ENCODE data around the gene FARSA.

FARSA gene

DNA sequence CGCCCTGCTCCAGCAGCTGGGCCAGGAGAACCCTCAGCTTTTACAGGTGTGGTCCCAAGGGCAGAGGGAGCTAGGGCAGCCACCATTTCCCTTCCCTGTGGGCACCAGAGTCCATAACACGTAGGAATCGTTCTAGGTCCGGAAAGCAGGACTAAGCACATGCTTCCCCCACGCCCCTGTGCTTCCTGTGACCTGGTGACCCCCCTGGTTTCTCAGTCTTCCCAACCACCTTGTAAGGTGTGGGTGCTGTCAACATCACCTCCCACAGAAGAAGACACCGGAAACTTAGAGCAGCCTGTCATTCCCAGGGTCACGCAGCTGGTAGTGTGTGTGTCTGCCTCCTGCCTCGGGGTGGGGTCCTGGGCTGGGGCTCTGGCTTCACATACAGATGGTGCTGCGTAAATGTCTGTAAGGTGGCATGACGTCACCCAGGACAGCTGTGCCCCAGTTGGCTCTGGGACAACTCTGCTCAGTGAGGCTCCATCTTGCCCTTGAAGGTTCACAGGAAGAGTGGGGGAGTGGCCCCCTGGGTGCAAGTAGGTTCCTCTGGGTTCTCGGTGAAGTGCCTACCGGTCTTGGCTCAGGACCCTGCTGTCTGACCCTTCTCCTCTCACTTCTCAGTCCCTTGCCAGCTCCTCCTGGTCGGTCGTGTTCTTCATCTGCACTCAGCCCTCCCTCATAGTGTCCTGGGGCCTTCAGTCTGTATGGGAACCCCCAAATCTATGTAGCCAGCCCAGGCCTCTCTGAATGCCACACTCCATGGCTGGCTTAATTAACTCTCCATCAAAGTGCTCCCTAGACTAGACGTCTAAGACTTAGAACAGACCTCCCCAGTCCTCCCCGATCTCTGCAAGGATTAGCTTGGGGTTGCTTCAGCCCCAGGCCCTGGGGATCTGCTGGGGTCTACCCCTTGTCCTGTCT lies 16.1 kb upstream of the FARSA start:
- H3K4me1 ChIP-seq (ENCODE audit: control insufficient read depth in 2 of 2, insufficient read depth in 1 of 2, low read depth in 1 of 2, low read length in 2 of 2), result peaks cover 0 to 6% of the 10 kb centered on the region in 2 donors

DNA sequence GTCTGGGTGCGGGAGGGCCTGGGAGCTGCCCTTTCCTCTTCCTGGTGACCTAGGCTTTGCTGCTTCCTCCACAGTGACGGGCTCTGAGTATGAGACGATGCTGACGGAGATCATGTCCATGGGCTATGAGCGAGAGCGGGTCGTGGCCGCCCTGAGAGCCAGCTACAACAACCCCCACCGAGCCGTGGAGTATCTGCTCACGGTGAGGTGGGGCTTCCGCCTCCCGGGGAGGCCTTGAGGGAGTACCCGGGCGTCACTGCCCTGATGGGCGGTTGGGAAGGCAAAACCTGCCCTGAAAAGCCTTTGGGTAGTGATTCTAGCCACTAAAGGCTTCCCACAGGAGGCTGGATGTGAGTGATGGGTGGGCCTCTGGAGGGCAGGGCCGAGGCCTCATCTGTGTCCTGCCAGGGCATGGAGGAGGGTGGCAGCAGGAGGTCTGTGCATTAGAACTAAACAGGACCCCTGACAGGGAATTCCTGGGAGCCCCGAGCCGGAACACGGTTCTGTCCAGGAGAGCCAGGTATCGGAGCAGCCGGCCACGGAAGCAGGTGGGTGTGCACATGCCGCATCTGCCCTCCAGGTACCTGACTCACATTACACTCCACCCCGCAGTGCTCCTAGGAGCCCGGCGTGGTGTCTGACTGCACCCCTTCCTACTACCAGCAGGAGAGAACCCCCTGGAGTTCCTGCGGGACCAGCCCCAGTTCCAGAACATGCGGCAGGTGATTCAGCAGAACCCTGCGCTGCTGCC lies 15.3 kb upstream of the FARSA start:
- H2BK15ac ChIP-seq (ENCODE audit: low read length), result no peak overlapping the region
- no peak overlapping the region for H4K8ac ChIP-seq (ENCODE audit: low read depth, low read length)
- no peak overlapping the region for H2BK120ac ChIP-seq (ENCODE audit: low read depth, low read length)
- peaks cover 0 to 6% of the 10 kb centered on the region in 2 donors for H3K4me1 ChIP-seq (ENCODE audit: control insufficient read depth in 2 of 2, insufficient read depth in 1 of 2, low read depth in 1 of 2, low read length in 2 of 2)
- peaks cover 51 to 87% of the 10 kb centered on the region in 2 donors for H3K36me3 ChIP-seq (replicated peaks in 1 of 2; ENCODE audit: control insufficient read depth in 2 of 2, insufficient read depth in 2 of 2, low read length in 2 of 2)
- H3K4me2 ChIP-seq (ENCODE audit: insufficient read depth, low read length, poor library complexity, severe bottlenecking), result no peak overlapping the region
- H2BK5ac ChIP-seq (ENCODE audit: low read length), result no peak overlapping the region
- H3K4ac ChIP-seq (ENCODE audit: low read length), result no peak overlapping the region
- H3K79me1 ChIP-seq (ENCODE audit: low read depth, low read length), result peaks cover 5% of the 10 kb centered on the region
- whole genome bisulfite sequencing, 2 donors (ENCODE audit: extremely low coverage in 2 of 2, insufficient read length in 2 of 2, insufficient replicate concordance in 1 of 2), result no CpG with 5 or more reads among the region's 30 CpGs
- no peaks in the 10 kb centered on the region for H3K27me3 ChIP-seq (ENCODE audit: control insufficient read depth in 3 of 3, insufficient read depth in 3 of 3, low read depth in 1 of 3, low read length in 3 of 3)
- no peak overlapping the region for H3K23ac ChIP-seq (ENCODE audit: low read depth, low read length, poor library complexity)
- H3K9ac ChIP-seq (ENCODE audit: low read depth, low read length, poor library complexity), result peak overlapping the region; percentile 13
- no peak overlapping the region for H2AK5ac ChIP-seq (ENCODE audit: low read depth, low read length)
- no peak overlapping the region for H3K18ac ChIP-seq (ENCODE audit: low read length)
- H3K9me3 ChIP-seq (replicated peaks in 1 of 2; ENCODE audit: control insufficient read depth in 2 of 2, insufficient read depth in 1 of 2, low read depth in 1 of 2, low read length in 2 of 2), result no peaks in the 10 kb centered on the region
- H3K4me3 ChIP-seq (ENCODE audit: low read length in 2 of 2), result no peak overlapping the region
- no peak overlapping the region for H4K91ac ChIP-seq (ENCODE audit: low read depth, low read length, poor library complexity)
- no peak overlapping the region for H2BK12ac ChIP-seq (ENCODE audit: low read length)
- no peak overlapping the region for H2AFZ ChIP-seq (ENCODE audit: low read length)
- no peak overlapping the region for H3K14ac ChIP-seq (ENCODE audit: low read length)
- no peak overlapping the region for H3K27ac ChIP-seq (replicated peaks; ENCODE audit: low read length)
- DNase-seq (ENCODE audit: low spot score), result no peak

More for the DNA sequence above, 16.1 kb upstream of the FARSA start:
- no peak overlapping the region for H3K4me3 ChIP-seq (ENCODE audit: low read length in 2 of 2)
- H3K9me3 ChIP-seq (replicated peaks in 1 of 2; ENCODE audit: control insufficient read depth in 2 of 2, insufficient read depth in 1 of 2, low read depth in 1 of 2, low read length in 2 of 2), result no peaks in the 10 kb centered on the region
- no peak for DNase-seq (ENCODE audit: low spot score)
- no peak overlapping the region for H3K18ac ChIP-seq (ENCODE audit: low read length)
- no peak overlapping the region for H2AFZ ChIP-seq (ENCODE audit: low read length)
- H3K27me3 ChIP-seq (ENCODE audit: control insufficient read depth in 3 of 3, insufficient read depth in 3 of 3, low read depth in 1 of 3, low read length in 3 of 3), result no peaks in the 10 kb centered on the region
- H3K79me1 ChIP-seq (ENCODE audit: low read depth, low read length), result peaks cover 5% of the 10 kb centered on the region
- no peak overlapping the region for H2BK12ac ChIP-seq (ENCODE audit: low read length)
- no peak overlapping the region for H3K27ac ChIP-seq (replicated peaks; ENCODE audit: low read length)
- no CpG with 5 or more reads among the region's 16 CpGs for WGBS, 2 donors (ENCODE audit: extremely low coverage in 2 of 2, insufficient read length in 2 of 2, insufficient replicate concordance in 1 of 2)
- H3K4me2 ChIP-seq (ENCODE audit: insufficient read depth, low read length, poor library complexity, severe bottlenecking), result no peak overlapping the region
- H3K14ac ChIP-seq (ENCODE audit: low read length), result no peak overlapping the region
- H2BK120ac ChIP-seq (ENCODE audit: low read depth, low read length), result no peak overlapping the region
- no peak overlapping the region for H3K9ac ChIP-seq (ENCODE audit: low read depth, low read length, poor library complexity)
- H2BK5ac ChIP-seq (ENCODE audit: low read length), result no peak overlapping the region
- no peak overlapping the region for H4K91ac ChIP-seq (ENCODE audit: low read depth, low read length, poor library complexity)
- no peak overlapping the region for H3K4ac ChIP-seq (ENCODE audit: low read length)
- no peak overlapping the region for H3K23ac ChIP-seq (ENCODE audit: low read depth, low read length, poor library complexity)
- H3K36me3 ChIP-seq (replicated peaks in 1 of 2; ENCODE audit: control insufficient read depth in 2 of 2, insufficient read depth in 2 of 2, low read length in 2 of 2), result peaks cover 47 to 87% of the 10 kb centered on the region in 2 donors
- H4K8ac ChIP-seq (ENCODE audit: low read depth, low read length), result no peak overlapping the region
- no peak overlapping the region for H2AK5ac ChIP-seq (ENCODE audit: low read depth, low read length)
- no peak overlapping the region for H2BK15ac ChIP-seq (ENCODE audit: low read length)

DNA sequence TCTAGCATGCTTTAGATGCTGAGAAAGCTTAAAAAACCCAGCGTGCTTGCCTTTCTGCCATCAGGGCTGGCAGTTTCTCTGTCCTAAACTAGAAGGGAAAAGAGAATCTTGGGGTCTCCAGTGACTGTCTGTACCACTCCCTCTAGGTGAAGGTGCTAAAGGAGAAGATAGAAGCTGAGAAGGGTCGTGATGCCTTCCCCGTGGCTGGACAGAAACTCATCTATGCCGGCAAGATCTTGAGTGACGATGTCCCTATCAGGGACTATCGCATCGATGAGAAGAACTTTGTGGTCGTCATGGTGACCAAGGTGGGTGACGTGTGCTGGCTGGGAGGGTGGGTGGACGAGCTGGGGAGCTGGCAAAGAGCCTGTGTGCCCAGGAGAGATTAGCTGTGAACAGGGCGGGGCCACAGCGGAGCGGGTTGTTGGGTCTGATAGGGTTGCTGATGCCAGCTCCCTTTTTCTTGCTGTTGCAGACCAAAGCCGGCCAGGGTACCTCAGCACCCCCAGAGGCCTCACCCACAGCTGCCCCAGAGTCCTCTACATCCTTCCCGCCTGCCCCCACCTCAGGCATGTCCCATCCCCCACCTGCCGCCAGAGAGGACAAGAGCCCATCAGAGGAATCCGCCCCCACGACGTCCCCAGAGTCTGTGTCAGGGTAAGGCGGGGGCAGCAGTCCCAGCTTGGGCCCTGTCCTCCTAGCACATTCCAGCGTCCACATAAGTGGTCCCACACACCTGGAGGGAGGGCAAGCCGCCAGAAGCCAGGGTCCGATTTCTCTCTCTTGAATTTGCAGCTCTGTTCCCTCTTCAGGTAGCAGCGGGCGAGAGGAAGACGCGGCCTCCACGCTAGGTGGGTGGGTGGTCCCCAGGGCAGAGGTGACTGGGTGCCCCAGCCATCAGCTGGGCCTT lies 14.4 kb upstream of the FARSA start:
- no peak overlapping the region for H3K18ac ChIP-seq (ENCODE audit: low read length)
- no peak overlapping the region for H2BK120ac ChIP-seq (ENCODE audit: low read depth, low read length)
- H3K79me1 ChIP-seq (ENCODE audit: low read depth, low read length), result peaks cover 5% of the 10 kb centered on the region
- H2BK12ac ChIP-seq (ENCODE audit: low read length), result no peak overlapping the region
- H4K91ac ChIP-seq (ENCODE audit: low read depth, low read length, poor library complexity), result no peak overlapping the region
- H3K9ac ChIP-seq (ENCODE audit: low read depth, low read length, poor library complexity), result peak overlapping the region; percentile 24
- peaks cover 2 to 6% of the 10 kb centered on the region in 2 donors for H3K4me1 ChIP-seq (ENCODE audit: control insufficient read depth in 2 of 2, insufficient read depth in 1 of 2, low read depth in 1 of 2, low read length in 2 of 2)
- peaks cover 57 to 87% of the 10 kb centered on the region in 2 donors for H3K36me3 ChIP-seq (replicated peaks in 1 of 2; ENCODE audit: control insufficient read depth in 2 of 2, insufficient read depth in 2 of 2, low read length in 2 of 2)
- H3K14ac ChIP-seq (ENCODE audit: low read length), result no peak overlapping the region
- no peaks in the 10 kb centered on the region for H3K9me3 ChIP-seq (replicated peaks in 1 of 2; ENCODE audit: control insufficient read depth in 2 of 2, insufficient read depth in 1 of 2, low read depth in 1 of 2, low read length in 2 of 2)
- no peak overlapping the region for H2AK5ac ChIP-seq (ENCODE audit: low read depth, low read length)
- H3K4me3 ChIP-seq (ENCODE audit: low read length in 2 of 2), result no peak overlapping the region
- no peak overlapping the region for H2AFZ ChIP-seq (ENCODE audit: low read length)
- no peak overlapping the region for H3K27ac ChIP-seq (replicated peaks; ENCODE audit: low read length)
- DNase-seq (ENCODE audit: low spot score), result no peak
- no peak overlapping the region for H2BK5ac ChIP-seq (ENCODE audit: low read length)
- no peak overlapping the region for H2BK15ac ChIP-seq (ENCODE audit: low read length)
- H4K8ac ChIP-seq (ENCODE audit: low read depth, low read length), result no peak overlapping the region
- H3K23ac ChIP-seq (ENCODE audit: low read depth, low read length, poor library complexity), result peak overlapping the region; percentile 53
- H3K4me2 ChIP-seq (ENCODE audit: insufficient read depth, low read length, poor library complexity, severe bottlenecking), result no peak overlapping the region
- no peak overlapping the region for H3K4ac ChIP-seq (ENCODE audit: low read length)
- no CpG with 5 or more reads among the region's 28 CpGs for WGBS, 2 donors (ENCODE audit: extremely low coverage in 2 of 2, insufficient read length in 2 of 2, insufficient replicate concordance in 1 of 2)
- no peaks in the 10 kb centered on the region for H3K27me3 ChIP-seq (ENCODE audit: control insufficient read depth in 3 of 3, insufficient read depth in 3 of 3, low read depth in 1 of 3, low read length in 3 of 3)
